ENCODE measurements around the gene SHOX. TPM values are rescaled to one million over a fixed set of nuclear protein-coding genes. Genes with fewer than 3 reads are reported as not detected.

SHOX gene
- total and polyA plus RNA-seq, 10 of the 15 experiments (the other 5 are each of a cell fraction or from before 2014, with no cell fraction given) = 0.42 TPM; not detected in 9

DNA sequence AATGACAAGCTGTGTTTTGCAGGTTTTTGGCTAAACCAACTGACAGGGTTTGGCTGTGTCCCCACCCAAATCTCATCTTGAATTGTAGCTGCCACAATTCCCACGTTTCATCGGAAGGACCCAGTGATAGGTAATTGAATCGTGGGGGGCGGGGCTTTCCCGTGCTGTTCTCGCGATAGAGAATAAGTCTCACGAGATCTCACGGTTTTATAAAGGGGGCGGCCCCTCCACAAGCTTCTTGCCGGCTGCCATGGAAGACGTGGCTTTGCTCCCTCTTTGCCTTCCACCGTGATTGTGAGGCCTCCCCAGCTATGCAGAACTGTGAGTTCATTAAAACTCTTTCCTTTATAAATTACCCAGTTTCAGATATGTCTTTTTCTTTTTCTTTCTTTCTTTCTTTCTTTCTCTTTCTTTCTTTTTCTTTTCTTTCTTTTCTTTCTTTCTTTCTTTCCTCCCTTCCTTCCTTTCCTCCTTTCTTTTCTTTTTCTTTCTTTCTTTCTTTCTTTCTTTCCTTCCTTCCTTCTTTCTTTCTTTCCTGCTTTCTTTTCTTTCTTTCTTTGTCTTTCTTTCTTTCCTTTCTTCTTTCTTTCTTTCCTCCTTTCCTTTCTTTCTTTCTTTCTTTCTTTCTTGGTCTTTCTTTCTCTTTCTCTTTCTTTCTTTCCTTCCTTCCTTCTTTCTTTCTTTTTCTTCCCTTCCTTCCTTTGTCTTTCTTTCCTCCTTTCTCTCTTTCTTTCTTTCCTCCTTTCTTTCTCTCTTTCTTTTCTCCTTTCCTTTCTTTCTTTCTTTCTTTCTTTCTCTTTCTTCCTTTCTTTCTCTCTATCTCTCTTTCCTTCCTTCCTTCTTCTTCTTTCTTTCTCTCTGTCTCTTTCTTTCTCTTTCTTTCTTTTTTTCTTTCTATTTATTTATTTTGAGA is 54.8 kb downstream of the SHOX start:
- Histone ChIP-seq H3K9me3 (replicated peaks; ENCODE audit: control insufficient read depth, insufficient read depth, low read length) (peaks cover 5% of the 10 kb centered on the region; the same call in 2 of the 3 replicates), H3K4me1 (ENCODE audit: control insufficient read depth, insufficient read depth, low read length) (no peaks in the 10 kb centered on the region), H3K9ac (ENCODE audit: control insufficient read depth, insufficient read depth, low read length) (no peak overlapping the region), H4K20me1 (ENCODE audit: control insufficient read depth, insufficient read depth) (no peaks in the 10 kb centered on the region), H3K4me2 (ENCODE audit: control insufficient read depth, insufficient read depth) (no peak overlapping the region), H3K79me2 (ENCODE audit: control insufficient read depth, insufficient read depth, low read length) (no peaks in the 10 kb centered on the region), H2AFZ (ENCODE audit: control insufficient read depth, low read depth, low read length) (no peak overlapping the region), H3K4me3 (no peak overlapping the region), H3K27ac (ENCODE audit: control insufficient read depth, insufficient read depth) (no peak overlapping the region), H3K36me3 (ENCODE audit: control insufficient read depth in 2 of 2, insufficient read depth in 2 of 2, low read length in 1 of 2) (no peaks in the 10 kb centered on the region), H3K27me3 (replicated peaks in 1 of 2; ENCODE audit: control insufficient read depth in 2 of 2, insufficient read depth in 2 of 2, low read length in 1 of 2) (no peaks in the 10 kb centered on the region)
- in situ Hi-C loops (cut with MboI) (no loop called here), intact Hi-C loops (cut with micrococcal nuclease; ENCODE audit: unreplicated experiment) (no loop called here)
- SMC1A ChIA-PET (ENCODE audit: uncharacterized antibody, unreplicated experiment) = no interaction called here
- FAIRE-seq (no peak), DNase-seq (ENCODE audit: low read depth, low spot score) (no peak), ATAC-seq (no peak)
- TF ChIP-seq KAT2A (conservative IDR thresholded peaks at IDR 0.05; ENCODE audit: control insufficient read depth, low read depth, low read length) (no peak), IKZF2 (IDR thresholded peaks at IDR 0.05) (no peak), SUPT20H (IDR thresholded peaks at IDR 0.05; ENCODE audit: borderline replicate concordance, control insufficient read depth, low read depth, low read length) (no peak), ESRRA (IDR thresholded peaks at IDR 0.05; ENCODE audit: low read length) (no peak), ZSCAN29 (IDR thresholded peaks at IDR 0.05) (no peak), NBN (IDR thresholded peaks at IDR 0.05) (no peak), ATF7 (IDR thresholded peaks at IDR 0.05; ENCODE audit: low read depth) (no peak), NFIC (IDR thresholded peaks at IDR 0.05; ENCODE audit: low read depth, low read length) (no peak), SUZ12 (IDR thresholded peaks at IDR 0.05; ENCODE audit: unreplicated experiment) (no peak), BRCA1 (IDR thresholded peaks at IDR 0.05; ENCODE audit: low read depth, low read length) (no peak), TCF3 (IDR thresholded peaks at IDR 0.05; ENCODE audit: borderline replicate concordance, insufficient read depth, low read depth, low read length) (no peak), CBFB (IDR thresholded peaks at IDR 0.05; ENCODE audit: low read depth) (no peak), HDAC2 (IDR thresholded peaks at IDR 0.05) (no peak), SMARCA5 (IDR thresholded peaks at IDR 0.05) (no peak)
- TF ChIP-seq, protein P1, sequence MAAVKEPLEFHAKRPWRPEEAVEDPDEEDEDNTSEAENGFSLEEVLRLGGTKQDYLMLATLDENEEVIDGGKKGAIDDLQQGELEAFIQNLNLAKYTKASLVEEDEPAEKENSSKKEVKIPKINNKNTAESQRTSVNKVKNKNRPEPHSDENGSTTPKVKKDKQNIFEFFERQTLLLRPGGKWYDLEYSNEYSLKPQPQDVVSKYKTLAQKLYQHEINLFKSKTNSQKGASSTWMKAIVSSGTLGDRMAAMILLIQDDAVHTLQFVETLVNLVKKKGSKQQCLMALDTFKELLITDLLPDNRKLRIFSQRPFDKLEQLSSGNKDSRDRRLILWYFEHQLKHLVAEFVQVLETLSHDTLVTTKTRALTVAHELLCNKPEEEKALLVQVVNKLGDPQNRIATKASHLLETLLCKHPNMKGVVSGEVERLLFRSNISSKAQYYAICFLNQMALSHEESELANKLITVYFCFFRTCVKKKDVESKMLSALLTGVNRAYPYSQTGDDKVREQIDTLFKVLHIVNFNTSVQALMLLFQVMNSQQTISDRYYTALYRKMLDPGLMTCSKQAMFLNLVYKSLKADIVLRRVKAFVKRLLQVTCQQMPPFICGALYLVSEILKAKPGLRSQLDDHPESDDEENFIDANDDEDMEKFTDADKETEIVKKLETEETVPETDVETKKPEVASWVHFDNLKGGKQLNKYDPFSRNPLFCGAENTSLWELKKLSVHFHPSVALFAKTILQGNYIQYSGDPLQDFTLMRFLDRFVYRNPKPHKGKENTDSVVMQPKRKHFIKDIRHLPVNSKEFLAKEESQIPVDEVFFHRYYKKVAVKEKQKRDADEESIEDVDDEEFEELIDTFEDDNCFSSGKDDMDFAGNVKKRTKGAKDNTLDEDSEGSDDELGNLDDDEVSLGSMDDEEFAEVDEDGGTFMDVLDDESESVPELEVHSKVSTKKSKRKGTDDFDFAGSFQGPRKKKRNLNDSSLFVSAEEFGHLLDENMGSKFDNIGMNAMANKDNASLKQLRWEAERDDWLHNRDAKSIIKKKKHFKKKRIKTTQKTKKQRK (IDR thresholded peaks at IDR 0.05; ENCODE audit: low read depth, low read length) = no peak
- TF ChIP-seq, protein P2, sequence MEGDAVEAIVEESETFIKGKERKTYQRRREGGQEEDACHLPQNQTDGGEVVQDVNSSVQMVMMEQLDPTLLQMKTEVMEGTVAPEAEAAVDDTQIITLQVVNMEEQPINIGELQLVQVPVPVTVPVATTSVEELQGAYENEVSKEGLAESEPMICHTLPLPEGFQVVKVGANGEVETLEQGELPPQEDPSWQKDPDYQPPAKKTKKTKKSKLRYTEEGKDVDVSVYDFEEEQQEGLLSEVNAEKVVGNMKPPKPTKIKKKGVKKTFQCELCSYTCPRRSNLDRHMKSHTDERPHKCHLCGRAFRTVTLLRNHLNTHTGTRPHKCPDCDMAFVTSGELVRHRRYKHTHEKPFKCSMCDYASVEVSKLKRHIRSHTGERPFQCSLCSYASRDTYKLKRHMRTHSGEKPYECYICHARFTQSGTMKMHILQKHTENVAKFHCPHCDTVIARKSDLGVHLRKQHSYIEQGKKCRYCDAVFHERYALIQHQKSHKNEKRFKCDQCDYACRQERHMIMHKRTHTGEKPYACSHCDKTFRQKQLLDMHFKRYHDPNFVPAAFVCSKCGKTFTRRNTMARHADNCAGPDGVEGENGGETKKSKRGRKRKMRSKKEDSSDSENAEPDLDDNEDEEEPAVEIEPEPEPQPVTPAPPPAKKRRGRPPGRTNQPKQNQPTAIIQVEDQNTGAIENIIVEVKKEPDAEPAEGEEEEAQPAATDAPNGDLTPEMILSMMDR (IDR thresholded peaks at IDR 0.05 in 2 of 3, conservative IDR thresholded peaks at IDR 0.05 in 1 of 3; ENCODE audit: control insufficient read depth in 2 of 3, extremely low read depth in 1 of 3, insufficient read depth in 1 of 3, low read depth in 3 of 3, low read length in 3 of 3) = no peak
- TF ChIP-seq, protein P3, sequence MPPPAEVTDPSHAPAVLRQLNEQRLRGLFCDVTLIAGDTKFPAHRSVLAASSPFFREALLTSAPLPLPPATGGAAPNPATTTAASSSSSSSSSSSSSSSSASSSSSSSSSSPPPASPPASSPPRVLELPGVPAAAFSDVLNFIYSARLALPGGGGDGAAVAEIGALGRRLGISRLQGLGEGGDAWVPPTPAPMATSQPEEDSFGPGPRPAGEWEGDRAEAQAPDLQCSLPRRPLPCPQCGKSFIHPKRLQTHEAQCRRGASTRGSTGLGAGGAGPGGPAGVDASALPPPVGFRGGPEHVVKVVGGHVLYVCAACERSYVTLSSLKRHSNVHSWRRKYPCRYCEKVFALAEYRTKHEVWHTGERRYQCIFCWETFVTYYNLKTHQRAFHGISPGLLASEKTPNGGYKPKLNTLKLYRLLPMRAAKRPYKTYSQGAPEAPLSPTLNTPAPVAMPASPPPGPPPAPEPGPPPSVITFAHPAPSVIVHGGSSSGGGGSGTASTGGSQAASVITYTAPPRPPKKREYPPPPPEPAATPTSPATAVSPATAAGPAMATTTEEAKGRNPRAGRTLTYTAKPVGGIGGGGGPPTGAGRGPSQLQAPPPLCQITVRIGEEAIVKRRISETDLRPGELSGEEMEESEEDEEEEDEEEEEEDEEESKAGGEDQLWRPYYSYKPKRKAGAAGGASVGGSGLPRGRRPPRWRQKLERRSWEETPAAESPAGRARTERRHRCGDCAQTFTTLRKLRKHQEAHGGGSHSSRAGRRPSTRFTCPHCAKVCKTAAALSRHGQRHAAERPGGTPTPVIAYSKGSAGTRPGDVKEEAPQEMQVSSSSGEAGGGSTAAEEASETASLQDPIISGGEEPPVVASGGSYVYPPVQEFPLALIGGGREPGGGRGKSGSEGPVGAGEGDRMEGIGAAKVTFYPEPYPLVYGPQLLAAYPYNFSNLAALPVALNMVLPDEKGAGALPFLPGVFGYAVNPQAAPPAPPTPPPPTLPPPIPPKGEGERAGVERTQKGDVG (CRISPR knock-in tag; IDR thresholded peaks at IDR 0.05) = no peak
- WGBS (ENCODE audit: insufficient coverage, insufficient replicate concordance, low lambda C conversion rate, missing lambda C conversion rate) = 59% methylated on average over 13 of the region's 13 CpGs
- POLR2A ChIA-PET = no interaction called here
- CTCF ChIA-PET = no interaction called here
- no TSS peak for BruUV-seq (replicated peaks)
- RAD21 ChIA-PET (ENCODE audit: unreplicated experiment) = no interaction called here

Measured in GM12878 (cell line).